DND-41 (cell line): ENCODE data around the gene GABRG3.

Experiments used
- ATAC-seq: fragments of 200-7000 bp; cut with Tn5 transposase; 3 replicates; pipeline ENCODE4 v1.9.1; 2021; ENCODE audit warnings: low read depth; ENCODE audit not compliant: insufficient read depth
- DNase-seq: peaks from one replicate; pipeline ENCODE4 v3.0.0-alpha.2; 2020
- H2AFZ ChIP-seq: 2 replicates; pipeline ENCODE4 v1.6.0; 2012; ENCODE audit warnings: low read depth, low read length
- H3K27ac ChIP-seq: 2 replicates; pipeline ENCODE4 v1.5.1; 2012; ENCODE audit warnings: low read length, inconsistent platforms
- H3K27me3 ChIP-seq: fragments of 200-600 bp; sonication (generic); 2 replicates; pipeline ENCODE4 v1.6.0; 2012; ENCODE audit warnings: low read length, mild to moderate bottlenecking, inconsistent platforms; ENCODE audit not compliant: insufficient read depth, poor library complexity
- H3K36me3 ChIP-seq: 2 replicates; pipeline ENCODE4 v1.5.1; 2012; ENCODE audit warnings: low read length, inconsistent platforms; ENCODE audit not compliant: insufficient read depth
- H3K4me1 ChIP-seq: 2 replicates; pipeline ENCODE4 v1.5.1; 2012; ENCODE audit warnings: mild to moderate bottlenecking, low read length; ENCODE audit not compliant: insufficient read depth
- H3K4me2 ChIP-seq: 2 replicates; pipeline ENCODE4 v1.6.0; 2012; ENCODE audit warnings: mild to moderate bottlenecking, moderate library complexity, low read length, inconsistent platforms; ENCODE audit not compliant: insufficient read depth
- H3K4me3 ChIP-seq, 2 experiments: fragments of 200-600 bp in 1 of 2; shearing (Covaris generic) in 1 of 2; 2 replicates each; pipeline ENCODE4 v1.5.1; 2012 to 2016; ENCODE audit warnings: inconsistent platforms in 2 of 2, low read length in 2 of 2, mild to moderate bottlenecking in 2 of 2, low read depth in 1 of 2, moderate library complexity in 1 of 2
- H3K79me2 ChIP-seq: 2 replicates; pipeline ENCODE4 v1.6.0; 2012; ENCODE audit warnings: low read length, inconsistent platforms; ENCODE audit not compliant: insufficient read depth
- H3K9ac ChIP-seq: 2 replicates; pipeline ENCODE4 v1.6.0; 2012; ENCODE audit warnings: low read depth, mild to moderate bottlenecking, inconsistent platforms, low read length, moderate library complexity
- H3K9me3 ChIP-seq: 2 replicates; pipeline ENCODE4 v1.5.1; 2012; ENCODE audit warnings: low read length, moderate library complexity, mild to moderate bottlenecking, inconsistent platforms; ENCODE audit not compliant: insufficient read depth, severe bottlenecking
- H4K20me1 ChIP-seq: 2 replicates; pipeline ENCODE4 v1.6.0; 2012; ENCODE audit warnings: low read length; ENCODE audit not compliant: insufficient read depth
- CTCF ChIP-seq: IDR thresholded peaks from 2 replicates; pipeline ENCODE4 v1.5.1; 2012; ENCODE audit warnings: borderline replicate concordance, low read length, moderate library complexity, mild to moderate bottlenecking; ENCODE audit not compliant: poor library complexity, severe bottlenecking; ENCODE audit errors: extremely low read depth
- EZH2 ChIP-seq: IDR thresholded peaks from 3 replicates; pipeline ENCODE4 v1.6.1; 2012; ENCODE audit warnings: borderline replicate concordance, low read depth, mild to moderate bottlenecking, moderate library complexity, low read length, inconsistent platforms; ENCODE audit not compliant: severe bottlenecking

Gene GABRG3

DNA sequence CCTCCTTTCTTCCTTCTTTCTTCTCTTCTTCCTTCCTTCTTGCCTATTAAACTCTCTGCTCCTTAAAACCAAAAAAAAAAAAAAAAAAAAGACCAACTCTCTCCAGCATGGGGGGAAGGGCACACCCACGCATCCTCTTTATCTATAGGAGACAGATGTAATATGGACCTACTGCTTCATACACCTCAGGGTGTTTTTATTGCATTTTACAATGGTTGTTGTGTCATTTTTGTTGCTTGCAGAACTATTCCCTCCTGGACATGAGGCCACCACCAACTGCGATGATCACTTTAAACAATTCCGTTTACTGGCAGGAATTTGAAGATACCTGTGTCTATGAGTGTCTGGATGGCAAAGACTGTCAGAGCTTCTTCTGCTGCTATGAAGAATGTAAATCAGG lies 561.4 kb downstream of the GABRG3 start:
- Histone ChIP-seq H3K79me2 (no peaks in the 10 kb centered on the region), H3K4me1 (no peaks in the 10 kb centered on the region), H3K27ac (no peak overlapping the region), H3K4me3 (no peak overlapping the region), H3K4me2 (no peak overlapping the region), H3K9ac (no peak overlapping the region), H2AFZ (no peak overlapping the region), H3K27me3 (no peaks in the 10 kb centered on the region), H3K36me3 (no peaks in the 10 kb centered on the region), H4K20me1 (no peaks in the 10 kb centered on the region), H3K9me3 (no peaks in the 10 kb centered on the region)
- no peak for DNase-seq
- ATAC-seq = no peak
- TF ChIP-seq CTCF (no peak), EZH2 (no peak)

GRCh38 chr15:27535445-27536129 lies 564.6 kb downstream of the GABRG3 start:
- no peaks in the 10 kb centered on the region for H3K9me3 ChIP-seq
- DNase-seq (no peak), ATAC-seq (no peak)
- H3K36me3 ChIP-seq = no peaks in the 10 kb centered on the region
- no peak for TF ChIP-seq CTCF
- no peak for TF ChIP-seq EZH2
- no peak overlapping the region for H2AFZ ChIP-seq
- H3K27me3 ChIP-seq = no peaks in the 10 kb centered on the region
- no peak overlapping the region for H3K9ac ChIP-seq
- H3K4me1 ChIP-seq = no peaks in the 10 kb centered on the region
- no peaks in the 10 kb centered on the region for H4K20me1 ChIP-seq
- H3K4me2 ChIP-seq = no peak overlapping the region
- H3K27ac ChIP-seq = no peak overlapping the region
- no peaks in the 10 kb centered on the region for H3K79me2 ChIP-seq
- no peak overlapping the region for H3K4me3 ChIP-seq

DNA sequence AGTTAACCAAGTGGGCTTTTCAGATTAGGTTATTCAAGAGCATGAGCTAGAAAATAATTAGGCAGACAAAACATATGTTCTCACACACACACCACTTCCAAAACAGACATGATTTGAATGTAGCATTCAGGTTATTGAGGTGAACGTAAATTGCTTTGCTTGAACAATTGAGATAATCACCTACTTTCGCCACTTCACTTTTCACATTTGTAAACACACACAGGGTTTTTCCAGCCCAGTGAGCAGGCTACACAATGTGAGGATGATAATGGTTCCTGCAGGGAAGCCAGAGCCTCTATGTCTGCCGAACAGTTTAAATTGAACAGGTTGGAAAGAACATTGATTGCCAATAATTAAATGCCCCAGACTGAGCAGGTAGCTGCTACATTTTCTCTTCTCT lies 567.3 kb downstream of the GABRG3 start:
- ATAC-seq = no peak
- H3K9me3 ChIP-seq = no peaks in the 10 kb centered on the region
- no peak overlapping the region for H2AFZ ChIP-seq
- no peak overlapping the region for H3K4me2 ChIP-seq
- no peak for DNase-seq
- H3K27ac ChIP-seq = no peak overlapping the region
- no peaks in the 10 kb centered on the region for H3K27me3 ChIP-seq
- no peaks in the 10 kb centered on the region for H3K4me1 ChIP-seq
- H3K4me3 ChIP-seq = no peak overlapping the region
- H3K79me2 ChIP-seq = no peaks in the 10 kb centered on the region
- no peaks in the 10 kb centered on the region for H4K20me1 ChIP-seq
- H3K36me3 ChIP-seq = no peaks in the 10 kb centered on the region
- no peak for TF ChIP-seq EZH2
- TF ChIP-seq CTCF = no peak
- no peak overlapping the region for H3K9ac ChIP-seq

- Histone ChIP-seq H3K4me2 (no peak overlapping the region), H3K9ac (no peak overlapping the region), H4K20me1 (no peaks in the 10 kb centered on the region), H3K79me2 (no peaks in the 10 kb centered on the region), H2AFZ (no peak overlapping the region), H3K9me3 (no peaks in the 10 kb centered on the region), H3K36me3 (no peaks in the 10 kb centered on the region), H3K4me1 (no peaks in the 10 kb centered on the region), H3K27ac (no peak overlapping the region), H3K27me3 (no peaks in the 10 kb centered on the region), H3K4me3 (no peak overlapping the region)
- DNase-seq (no peak), ATAC-seq (no peak)
- TF ChIP-seq EZH2 (no peak), CTCF (no peak)
Measured at GRCh38 chr15:27541581-27541980, 570.6 kb downstream of the GABRG3 start.
